Liver (tissue), 3 donors: Measurements from ENCODE around the gene TSPEAR.

ENCODE experiments used
- CTCF ChIP-seq: fragments of 150-350 bp; IDR thresholded peaks from 2 replicates; pipeline ENCODE4 v1.5.1; 2017; ENCODE audit warnings: improper control_type of control experiment, low read depth, low read length; ENCODE audit not compliant: missing input control
- FOXA1 ChIP-seq: IDR thresholded peaks from 2 replicates; pipeline ENCODE4 v1.6.1; 2016; ENCODE audit warnings: antibody characterized with exemption
- REST ChIP-seq: IDR thresholded peaks from 2 replicates; pipeline ENCODE4 v1.6.1; 2016; ENCODE audit warnings: antibody characterized with exemption, mild to moderate bottlenecking
- SP1 ChIP-seq: IDR thresholded peaks from 2 replicates; pipeline ENCODE4 v1.6.1; 2018; ENCODE audit warnings: antibody characterized with exemption, mild to moderate bottlenecking
- YY1 ChIP-seq: IDR thresholded peaks from 2 replicates; pipeline ENCODE4 v1.6.1; 2016; ENCODE audit warnings: antibody characterized with exemption, mild to moderate bottlenecking
- donor health status: healthy.
- donor health status: healthy.

GRCh38 chr21:44519346-44520325, 191.7 kb downstream of the TSPEAR start:
- TF ChIP-seq REST (no peak), CTCF (no peak), SP1 (no peak), FOXA1 (no peak), YY1 (no peak)
